Inflammatory macrophage treated with lipopolysaccharide for 4 hours (primary cell): ENCODE results near the gene SLC16A5.
"Not testable (repeated sequence)": the region's sequence is repeated elsewhere in the genome, so short reads cannot be mapped to it uniquely, and the experiment has no call there.

Experiments used
- DNase-seq: peaks from one replicate; pipeline ENCODE4 v3.0.0-alpha.2; 2020

SLC16A5 gene

GRCh38 chr17:75064867-75065561 is 22.7 kb upstream of the SLC16A5 start:
- no peak for DNase-seq

- peak; percentile 51 for DNase-seq
Measured at GRCh38 chr17:75065562-75066151, 22.1 kb upstream of the SLC16A5 start.

DNA sequence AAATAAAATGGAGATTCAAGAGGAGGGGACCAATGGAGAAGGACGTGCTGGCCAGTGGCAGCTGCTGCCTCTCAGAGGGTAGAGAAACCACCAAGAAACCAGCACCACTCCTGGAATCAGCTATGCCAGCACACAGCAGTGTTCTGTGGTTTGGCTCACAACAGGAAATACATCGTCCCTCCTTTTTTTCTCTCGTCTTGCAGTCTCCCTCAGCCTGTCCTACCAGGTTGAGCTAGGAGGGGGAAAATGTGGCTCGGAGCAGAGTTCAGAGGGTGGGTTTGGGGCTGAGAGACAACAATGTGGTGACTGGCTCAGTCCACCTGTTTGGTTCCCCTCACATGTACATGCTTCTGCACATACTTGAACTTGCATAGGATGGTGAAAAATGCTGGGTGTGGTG is 19.9 kb upstream of the SLC16A5 start:
- no peak for DNase-seq

GRCh38 chr17:75068750-75069149 is 19.0 kb upstream of the SLC16A5 start:
- no peak for DNase-seq

GRCh38 chr17:75069783-75070182 is 18.0 kb upstream of the SLC16A5 start:
- DNase-seq, result peak; percentile 45

DNA sequence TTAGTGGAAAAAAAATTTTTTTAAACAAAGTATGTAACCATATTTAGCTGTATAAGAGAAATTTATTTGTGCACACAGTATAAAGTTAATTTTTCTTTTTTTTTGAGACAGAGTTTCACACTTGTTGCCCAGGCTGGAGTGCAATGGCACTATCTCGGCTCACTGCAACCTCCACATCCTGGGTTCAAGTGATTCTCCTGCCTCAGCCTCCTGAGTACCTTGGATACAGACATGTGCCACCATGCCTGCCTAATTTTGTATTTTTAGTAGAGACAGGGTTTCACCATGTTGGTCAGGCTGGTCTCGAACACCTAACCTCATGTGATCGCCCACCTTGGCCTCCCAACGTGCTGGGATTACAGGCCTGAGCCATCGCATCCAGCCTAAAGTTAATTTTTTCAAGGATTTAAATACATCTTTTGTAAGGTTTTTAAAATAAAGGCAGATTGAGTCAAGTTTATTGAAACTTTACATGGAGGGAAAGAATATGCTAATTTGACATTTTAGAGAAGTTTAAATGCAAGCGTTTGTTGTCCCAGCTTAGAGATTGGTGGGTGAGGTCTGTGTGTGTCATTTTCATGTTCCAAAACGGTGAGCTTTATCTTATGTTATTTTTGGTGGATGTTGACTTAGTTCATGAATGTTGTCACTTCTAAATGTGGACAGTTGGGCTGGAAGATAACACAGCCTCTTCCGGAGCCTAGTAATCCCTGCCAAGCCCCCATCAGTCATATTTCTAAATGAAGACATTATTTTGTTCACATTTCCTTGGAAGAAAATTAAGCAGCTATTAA is 16.1 kb upstream of the SLC16A5 start:
- DNase-seq, result not testable (repeated sequence)

DNA sequence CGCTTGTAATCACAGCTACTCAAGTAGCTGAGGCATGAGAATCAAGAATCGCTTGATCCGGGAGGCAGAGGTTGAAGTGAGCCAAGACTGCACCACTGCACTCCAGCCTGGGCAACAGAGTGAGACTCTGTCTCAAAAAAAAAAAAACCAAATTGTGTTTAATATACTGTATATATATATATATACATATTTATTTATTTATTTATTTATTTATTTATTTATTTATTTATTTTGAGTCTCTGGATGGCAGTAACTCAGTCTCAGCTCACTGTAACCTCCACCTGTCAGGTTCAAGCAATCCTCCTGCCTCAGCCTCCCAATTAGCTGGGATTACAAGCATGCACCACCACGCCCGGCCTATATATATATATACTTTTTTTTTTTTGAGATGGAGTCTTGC is 14.8 kb upstream of the SLC16A5 start:
- DNase-seq, result not testable (repeated sequence)

DNA sequence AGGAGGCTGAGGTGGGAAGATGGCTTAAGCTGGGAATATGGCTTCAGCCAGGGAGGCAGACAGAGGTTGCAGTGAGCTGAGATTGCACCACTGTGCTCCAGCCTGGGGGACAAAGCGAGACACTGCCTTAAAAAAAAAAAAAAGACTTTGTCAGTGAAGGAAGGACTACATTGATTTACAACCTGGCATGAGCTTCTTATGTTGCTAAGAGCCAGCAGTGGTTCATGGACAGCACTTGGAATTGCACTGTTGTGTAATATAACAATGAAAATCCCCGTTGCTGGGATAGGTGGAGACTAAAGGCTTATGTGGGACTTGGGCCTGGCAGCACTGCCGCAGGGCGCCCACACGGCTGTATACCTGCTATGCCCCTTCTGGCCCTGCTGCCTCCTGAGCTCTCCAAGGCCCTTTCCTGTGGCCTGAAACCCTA is 14.1 kb upstream of the SLC16A5 start:
- DNase-seq, result no peak

DNA sequence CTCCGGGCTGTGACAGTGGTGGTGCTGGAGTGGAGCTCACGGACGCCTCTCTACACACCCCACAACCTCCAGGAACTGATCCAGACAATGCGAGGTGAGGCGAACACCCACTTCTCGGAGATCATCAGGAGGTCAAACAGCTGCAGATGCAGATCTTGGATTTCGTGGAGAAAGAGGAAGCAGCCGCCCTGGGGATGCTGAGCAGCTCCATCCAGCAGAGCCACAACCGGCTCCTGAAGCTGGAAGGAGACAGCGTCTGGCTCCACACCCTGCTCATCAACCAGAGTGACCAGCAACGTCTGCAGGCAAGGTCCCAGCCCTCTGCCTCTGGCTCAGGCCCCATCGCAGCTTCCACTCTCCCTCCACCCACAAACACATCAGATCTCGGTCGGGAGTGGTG is 13.2 kb upstream of the SLC16A5 start:
- DNase-seq, result no peak

GRCh38 chr17:75075597-75076336 is 12.0 kb upstream of the SLC16A5 start:
- peak; percentile 80 for DNase-seq

DNA sequence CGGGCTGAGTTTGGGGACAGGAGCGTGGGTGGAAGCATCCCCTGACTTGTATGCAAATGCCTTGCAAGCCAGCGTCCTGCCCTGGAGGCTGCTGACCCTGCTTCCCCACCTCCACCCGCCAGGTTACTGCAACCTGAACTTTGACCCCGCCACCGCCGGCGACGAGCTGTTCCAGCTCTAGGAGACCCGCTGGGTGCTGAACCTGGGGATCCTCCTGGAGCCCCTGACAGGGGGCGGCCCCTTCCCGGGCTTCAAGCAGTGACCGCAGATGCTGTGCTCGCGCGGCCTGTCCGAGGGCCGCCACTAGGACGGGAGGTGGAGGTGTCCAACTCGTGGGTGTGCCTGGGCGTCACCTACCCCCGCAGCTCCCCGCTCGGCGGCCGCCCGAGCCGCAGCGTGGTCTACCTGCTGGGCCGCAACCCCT is 10.7 kb upstream of the SLC16A5 start:
- DNase-seq, result no peak

- peak; percentile 60 for DNase-seq
Measured at GRCh38 chr17:75077496-75078283, 10.1 kb upstream of the SLC16A5 start.

GRCh38 chr17:75078284-75079022 is 9.3 kb upstream of the SLC16A5 start:
- peak; percentile 65 for DNase-seq

GRCh38 chr17:75079023-75079373 is 8.8 kb upstream of the SLC16A5 start:
- no peak for DNase-seq

- DNase-seq, result no peak
Measured at GRCh38 chr17:75081611-75082540, 5.9 kb upstream of the SLC16A5 start.

- no peak for DNase-seq
Measured at GRCh38 chr17:75082683-75083082, 5.1 kb upstream of the SLC16A5 start.

GRCh38 chr17:75084039-75084660 is 3.6 kb upstream of the SLC16A5 start:
- DNase-seq, result no peak

DNA sequence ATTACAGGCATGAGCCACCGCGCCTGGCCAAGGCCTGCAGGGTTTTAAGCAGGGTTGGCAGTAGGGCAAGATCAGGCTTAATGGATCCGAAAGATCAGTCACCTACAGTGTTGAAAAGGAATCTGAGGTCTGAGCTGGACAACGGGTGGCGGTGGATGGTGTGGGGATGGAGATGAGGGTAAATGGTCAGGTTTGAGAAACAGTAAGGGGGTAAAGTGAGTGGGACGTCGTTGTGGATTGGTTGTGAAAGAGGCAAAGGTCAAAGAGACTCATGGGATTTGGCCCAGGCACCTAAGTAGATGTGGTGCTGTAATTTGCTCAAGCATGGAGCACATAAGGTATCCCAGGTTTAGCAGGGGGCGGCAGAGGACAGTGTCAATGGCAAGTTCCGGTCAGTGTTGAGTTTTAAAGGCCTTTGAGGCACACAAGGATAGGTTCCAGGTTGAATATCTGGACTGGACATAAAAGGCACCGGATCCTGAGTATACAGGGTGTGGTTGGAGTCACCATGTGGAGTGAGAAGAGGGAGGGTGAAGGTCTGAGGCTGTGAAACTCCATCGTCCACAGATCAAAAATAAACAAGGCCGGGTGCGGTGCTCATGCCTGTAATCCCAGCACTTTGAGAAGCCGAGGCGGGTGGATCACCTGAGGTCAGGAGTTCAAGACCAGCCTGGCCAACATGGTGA is 1.1 kb upstream of the SLC16A5 start:
- no peak for DNase-seq

DNA sequence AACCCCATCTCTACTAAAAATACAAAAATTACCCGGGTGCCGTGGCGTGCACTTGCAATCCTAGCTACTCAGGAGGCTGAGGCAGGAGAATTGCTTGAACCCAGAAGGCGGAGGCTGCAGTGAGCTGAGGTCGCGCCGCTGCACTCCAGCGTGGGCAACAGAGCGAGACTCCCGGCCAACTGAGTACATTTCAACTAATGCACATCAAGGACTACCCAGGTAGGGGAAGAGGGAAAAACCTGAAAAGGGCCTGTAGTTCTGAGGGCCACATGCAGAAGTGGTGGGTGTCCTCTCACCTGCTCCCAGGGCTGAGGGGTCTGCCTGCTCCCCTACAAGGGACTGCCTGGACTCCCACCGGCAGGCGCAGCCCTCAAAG is 584 bp upstream of the SLC16A5 start:
- DNase-seq, result no peak
